H1 (cell line): ENCODE data around the gene MED13. TPM values are rescaled to one million over a fixed set of nuclear protein-coding genes. Genes with fewer than 3 reads are reported as not detected.

Source experiments
- JUN ChIP-seq: IDR thresholded peaks from 2 replicates; pipeline ENCODE4 v1.6.1; 2011; ENCODE audit warnings: low read depth, mild to moderate bottlenecking, improper control_type of control experiment, low read length
- polyA plus RNA-seq, 7 experiments: library from polyadenylated mRNA; depleted of rRNA in 3 of 7; stranded (reverse) in 5 of 7; unstranded in 2 of 7; fragments of >200 nt in 5 of 7; fragments of 200-250 nt in 2 of 7; gene quantifications; 1 replicate in 5 of 7; 2 replicates in 1 of 7; 4 replicates in 1 of 7; pipeline versions ENCODE4 v1.2.1 to v1.2.3, GENCODE V29; 2011 to 2013; ENCODE audit warnings: missing spikeins in 2 of 7, mixed read lengths in 2 of 7
- total RNA-seq: library from RNA; stranded (reverse); fragmentation: NEBNext Ultra II Directional; extraction: Animal tissue kit (Norgen Biotek cat#: 25700); gene quantifications from 2 replicates; pipeline ENCODE4 v1.2.1, GENCODE V29; 2021
- TF ChIP-seq, protein P1 (sequence below): IDR thresholded peaks from 2 replicates; pipeline ENCODE4 v1.6.1; 2011; ENCODE audit warnings: low read depth, mild to moderate bottlenecking, low read length; ENCODE audit not compliant: insufficient read depth

Gene MED13
- total and polyA plus RNA-seq, 2 of the 8 experiments (the other 6 are each of a cell fraction or from before 2014, with no cell fraction given) = 11.3 to 44.8 TPM

DNA sequence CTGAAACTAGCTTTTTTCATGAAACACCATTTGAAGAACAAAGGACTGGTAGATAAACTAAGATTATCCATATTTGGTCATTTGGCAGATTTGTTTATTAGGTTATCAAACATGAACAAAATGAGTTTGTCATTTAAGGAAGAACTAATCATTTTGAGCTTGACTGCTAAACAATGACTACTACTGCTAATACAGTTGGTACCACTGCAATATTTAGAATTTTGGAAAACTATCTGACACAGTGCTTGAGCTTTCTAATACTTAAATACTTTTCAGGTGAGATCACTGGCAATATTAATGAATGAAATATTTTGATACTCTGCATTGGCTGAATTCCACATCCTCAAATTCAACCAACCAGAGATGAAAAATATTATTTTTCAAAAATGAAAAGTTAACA lies 47.2 kb downstream of the MED13 start (continued):
- TF ChIP-seq, protein P1, sequence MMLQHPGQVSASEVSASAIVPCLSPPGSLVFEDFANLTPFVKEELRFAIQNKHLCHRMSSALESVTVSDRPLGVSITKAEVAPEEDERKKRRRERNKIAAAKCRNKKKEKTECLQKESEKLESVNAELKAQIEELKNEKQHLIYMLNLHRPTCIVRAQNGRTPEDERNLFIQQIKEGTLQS = no peak
- TF ChIP-seq JUN = no peak
